Mucosa of gallbladder (tissue), 1 donor: ENCODE results near the gene TET3. TPM values are rescaled to one million over a fixed set of nuclear protein-coding genes. Genes with fewer than 3 reads are reported as not detected.
A peak's percentile ranks its signal among the peaks of the same experiment; 100 is the strongest.

Experiments
- DNase-seq: peaks from one replicate; pipeline ENCODE4 v3.0.0-alpha.2; 2020; ENCODE audit warnings: low spot score
- total RNA-seq: library from RNA; stranded (reverse); gene quantifications from one replicate; pipeline ENCODE4 v1.2.1, GENCODE V29; 2021
- donor health status: DM: no; HTN: no; CAD: no.

Gene TET3
- total RNA-seq, 1 donor from 2014 or later: 19.3 TPM

DNA sequence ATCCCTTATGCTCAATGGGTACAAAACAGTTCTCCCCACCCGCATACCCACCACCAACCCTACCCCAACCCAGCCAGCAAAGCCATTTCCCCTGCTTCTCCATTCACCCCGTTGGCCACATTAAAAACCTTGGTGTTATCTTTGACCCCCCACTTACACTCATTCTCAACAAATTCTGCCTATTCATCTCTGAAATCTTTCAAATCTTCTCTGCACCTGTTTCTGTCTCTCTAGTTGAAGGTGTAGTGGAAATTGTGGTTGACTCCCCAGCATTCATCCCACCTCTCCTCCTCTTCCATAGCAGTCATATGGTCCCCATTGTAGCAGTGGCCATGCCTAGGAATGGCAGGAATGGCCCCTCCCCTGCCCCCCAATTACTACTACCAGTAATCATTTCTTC lies 20.5 kb upstream of the TET3 start:
- no peak for DNase-seq

DNA sequence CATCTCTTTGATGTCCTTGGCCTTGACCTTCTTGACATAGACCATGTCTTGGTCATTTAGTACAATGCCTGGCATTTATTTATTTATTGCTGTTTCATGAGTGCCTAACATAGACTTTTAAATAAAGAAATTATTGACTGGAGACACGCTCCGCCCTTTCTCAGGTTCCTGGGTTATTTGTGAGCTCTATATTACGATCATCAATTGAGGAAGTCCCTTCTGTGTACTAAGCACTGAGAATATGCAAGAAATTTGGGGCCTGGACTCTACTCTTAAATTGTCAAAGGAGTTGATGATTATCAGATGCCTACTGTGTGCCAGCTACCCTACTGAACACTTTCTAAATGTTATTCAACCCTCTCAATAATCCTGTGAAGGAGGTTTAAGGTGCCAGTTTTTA lies 19.7 kb upstream of the TET3 start:
- DNase-seq: no peak

DNA sequence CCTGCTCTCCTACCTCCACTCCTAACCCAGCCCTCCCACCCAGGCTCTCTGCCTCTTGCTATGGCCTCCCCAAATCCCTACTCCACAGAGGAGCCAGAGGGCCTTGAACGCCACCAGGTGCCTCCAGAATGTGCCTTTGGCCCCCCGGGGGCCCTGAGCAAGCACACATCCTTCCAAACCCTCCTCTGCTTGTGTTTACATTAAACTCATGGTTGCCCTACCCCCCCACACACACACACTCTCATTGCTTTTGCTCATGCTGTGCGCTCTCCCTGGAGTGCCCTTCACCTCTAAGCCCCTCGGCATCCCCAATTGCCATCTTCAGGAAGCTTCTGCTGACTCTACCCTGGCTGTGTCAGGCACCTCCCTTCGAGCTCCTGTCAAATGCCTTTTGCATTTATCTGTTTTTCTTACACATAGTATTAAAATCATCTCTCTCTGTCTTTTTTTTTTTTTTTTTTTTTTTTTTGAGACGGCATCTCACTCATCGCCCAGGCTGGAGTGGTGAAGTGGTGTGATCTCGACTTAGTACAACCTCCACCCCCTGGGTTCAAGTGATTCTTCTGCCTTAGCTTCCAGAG lies 16.3 kb upstream of the TET3 start:
- DNase-seq: no peak

DNA sequence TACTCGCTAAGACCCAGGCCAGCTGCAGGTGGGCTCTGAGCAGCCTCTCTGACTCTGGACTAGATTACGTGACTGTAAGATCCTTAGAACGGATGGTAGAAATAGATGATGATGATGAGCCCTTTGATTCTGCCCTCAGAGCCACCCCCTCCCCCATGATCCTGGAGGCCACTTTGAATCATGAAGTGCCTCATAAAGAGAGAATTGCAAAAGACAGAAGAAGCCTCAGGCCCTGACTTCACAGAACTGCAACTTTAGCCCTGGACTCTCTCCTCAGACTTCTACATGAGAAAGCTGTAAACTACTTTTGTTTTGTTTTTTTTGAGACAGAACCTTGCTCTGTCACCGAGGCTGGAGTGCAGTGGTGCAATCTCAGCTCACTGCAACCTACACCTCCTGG lies 15.4 kb upstream of the TET3 start:
- no peak for DNase-seq

DNA sequence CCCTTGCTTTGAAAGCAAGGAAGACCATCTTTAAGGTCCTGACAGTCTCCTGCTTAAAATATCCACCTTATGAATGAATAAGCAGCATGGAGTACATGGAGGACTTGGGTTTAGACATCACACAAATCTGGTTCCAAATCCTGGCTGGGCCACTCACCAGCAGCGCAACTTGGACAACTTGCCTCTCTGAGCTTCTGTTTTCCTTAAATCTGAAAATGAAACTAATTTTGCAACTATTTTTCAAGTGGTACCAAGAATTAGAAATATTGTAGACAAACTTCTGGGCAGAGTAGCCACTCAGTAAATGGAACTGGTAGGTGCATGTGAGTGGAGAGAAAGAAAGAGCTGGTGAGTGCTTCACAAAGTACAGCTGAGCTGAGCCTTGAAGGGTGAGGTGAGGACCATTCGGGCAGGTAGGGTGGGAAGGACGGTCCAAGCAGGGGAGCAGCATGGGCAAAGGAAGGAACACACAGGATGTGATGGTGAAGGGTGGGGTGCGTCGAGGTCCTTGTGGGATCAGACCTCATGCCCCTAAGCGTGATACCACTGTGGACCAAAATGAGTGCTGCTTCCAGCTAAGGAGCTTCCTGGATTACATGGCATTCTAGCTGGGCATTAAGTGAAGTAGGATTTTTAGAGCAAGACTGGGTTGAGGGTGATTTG lies 14.4 kb upstream of the TET3 start:
- DNase-seq: no peak

DNA sequence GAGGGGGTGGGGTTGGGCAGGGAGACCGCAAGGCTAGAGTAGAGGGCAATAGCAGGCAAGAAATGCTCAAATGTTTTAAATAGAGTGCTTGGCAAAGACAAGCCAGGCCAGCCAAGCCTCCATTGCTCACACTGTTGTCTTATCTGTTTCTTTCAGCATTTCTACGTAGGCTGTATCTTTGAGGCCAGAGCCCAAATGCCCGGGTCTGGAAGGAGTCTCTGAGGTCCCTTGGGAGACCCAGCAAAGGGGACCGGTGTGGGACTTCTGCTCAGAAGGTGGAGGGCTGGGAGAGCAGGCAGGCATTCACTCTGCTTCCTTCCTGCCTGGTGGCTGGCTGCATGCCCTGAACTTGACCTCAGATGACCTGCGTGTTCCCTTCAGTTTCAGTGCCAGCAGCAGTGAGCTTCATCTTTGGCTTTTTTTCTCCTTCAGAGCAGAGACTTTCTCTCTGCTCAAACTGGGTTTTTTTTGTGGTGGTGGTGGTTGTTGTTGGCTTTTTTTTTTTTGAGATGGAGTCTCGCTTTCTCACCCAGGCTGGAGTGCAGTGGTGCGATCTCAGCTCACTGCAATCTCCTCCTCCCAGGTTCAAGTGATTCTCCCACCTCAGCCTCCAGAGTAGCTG lies 13.7 kb upstream of the TET3 start:
- peak; percentile 78 for DNase-seq

DNA sequence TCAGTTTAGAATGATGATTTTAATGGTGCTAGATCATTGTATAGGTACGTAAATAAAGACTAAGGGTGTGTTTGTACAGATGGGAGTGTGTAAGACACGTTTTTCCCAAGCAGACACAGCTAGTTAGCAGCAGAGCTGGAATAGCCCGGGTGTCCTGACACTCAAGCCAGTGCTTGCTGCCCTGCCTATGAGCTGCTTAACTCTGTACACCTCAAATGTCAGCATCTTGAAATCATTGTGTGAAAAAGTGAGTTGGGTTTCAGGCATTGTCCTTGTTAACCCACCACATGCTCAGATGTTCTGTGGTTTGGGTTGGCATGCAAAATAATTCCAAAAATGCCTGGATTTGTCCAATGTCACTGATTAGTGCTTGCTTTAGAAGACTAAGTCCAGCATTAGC lies 13.0 kb upstream of the TET3 start:
- DNase-seq: no peak

DNA sequence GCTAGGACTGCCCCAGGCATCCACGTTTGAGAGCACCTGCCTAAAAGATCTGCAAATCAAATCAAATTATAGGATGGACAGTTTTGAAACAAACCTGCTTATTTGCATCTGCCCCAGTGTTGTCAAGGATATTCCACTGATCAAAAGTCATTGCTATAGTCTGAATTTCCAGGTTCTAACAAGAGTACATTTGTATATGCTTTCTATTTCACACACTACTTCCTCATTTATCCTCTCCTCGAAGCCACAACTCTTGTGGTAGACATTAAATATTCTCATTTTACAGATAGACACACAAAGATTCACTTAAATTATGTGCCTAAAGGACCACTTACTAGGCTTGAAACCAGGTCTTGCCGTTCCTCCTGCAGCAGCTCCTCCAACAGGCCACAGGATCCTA lies 11.9 kb upstream of the TET3 start:
- no peak for DNase-seq

DNA sequence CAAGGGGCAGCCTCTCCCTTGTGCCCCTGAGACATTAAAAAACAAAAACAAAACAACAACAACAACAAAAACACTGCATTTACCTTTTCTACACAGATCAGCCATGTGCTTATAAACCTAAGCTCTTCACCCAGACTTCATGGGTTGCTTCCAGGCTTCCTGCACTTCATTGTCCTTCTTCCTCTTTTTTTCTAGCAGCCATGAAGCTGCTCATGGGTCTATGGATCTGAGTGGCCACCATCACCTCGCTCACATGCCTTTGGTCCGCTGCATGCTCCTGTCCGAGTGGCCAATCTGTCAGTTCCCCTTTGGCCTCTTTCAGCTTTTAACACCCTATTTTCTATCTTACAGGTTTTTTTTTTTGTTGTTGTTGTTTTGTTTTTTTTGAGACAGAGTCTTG lies 9.0 kb upstream of the TET3 start:
- DNase-seq: no peak

DNA sequence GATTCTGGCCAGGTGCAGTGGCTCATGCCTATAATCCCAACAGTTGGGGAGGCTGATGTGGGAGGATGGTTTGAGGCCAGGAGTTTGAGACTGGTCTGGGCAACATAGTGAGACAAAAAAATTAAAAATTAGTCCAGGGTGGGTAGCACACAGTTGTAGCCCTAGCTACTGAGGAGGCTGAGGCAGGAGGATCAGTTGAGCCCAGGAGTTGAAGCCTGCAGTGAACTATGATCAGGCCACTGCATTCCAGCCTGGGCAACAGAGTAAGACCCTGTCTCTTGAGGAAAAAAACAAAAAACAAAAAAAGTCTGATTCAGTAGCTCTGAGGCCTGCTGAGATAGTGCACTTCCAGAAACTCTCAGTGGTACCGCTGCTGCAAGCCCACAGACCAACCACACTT lies 7.9 kb upstream of the TET3 start:
- DNase-seq: no peak

DNA sequence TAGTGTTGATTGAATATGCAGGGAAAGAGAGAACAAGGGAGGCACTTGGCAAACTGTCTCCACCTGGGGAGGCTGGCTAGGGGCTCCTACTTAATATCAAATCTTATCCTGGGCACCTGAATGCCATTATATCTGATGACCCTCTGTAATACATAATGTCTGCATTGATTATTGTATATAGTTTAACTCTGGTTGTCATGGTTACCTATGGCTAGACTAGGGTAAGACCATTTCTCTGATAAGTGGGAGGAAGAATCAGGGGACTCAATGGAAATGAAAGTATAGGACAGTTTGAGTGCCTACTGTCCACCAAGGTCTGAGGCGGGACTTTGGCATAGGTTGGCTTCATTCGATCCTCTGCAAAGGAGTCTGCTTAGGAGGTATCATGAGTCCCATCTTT lies 7.2 kb upstream of the TET3 start:
- DNase-seq: no peak

DNA sequence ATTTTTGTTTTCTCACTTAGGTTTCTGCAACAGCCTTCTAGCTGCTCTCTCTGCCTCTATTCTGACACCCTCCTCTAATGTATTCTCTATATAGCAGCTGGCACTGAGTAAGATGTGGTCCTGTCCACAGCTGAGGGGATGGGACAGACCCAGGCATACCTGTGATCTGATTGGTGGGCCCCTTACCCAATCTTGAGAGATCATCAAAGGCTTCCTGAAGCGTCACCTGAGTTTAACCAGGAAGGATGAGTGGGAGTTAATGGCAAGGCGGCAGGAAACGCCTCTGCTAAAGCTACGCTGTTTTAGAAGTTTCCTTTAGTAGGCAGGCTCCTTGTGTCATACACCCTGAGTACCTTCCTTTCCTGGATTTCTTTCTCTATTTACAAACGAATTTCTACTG lies 5.7 kb upstream of the TET3 start:
- no peak for DNase-seq

DNA sequence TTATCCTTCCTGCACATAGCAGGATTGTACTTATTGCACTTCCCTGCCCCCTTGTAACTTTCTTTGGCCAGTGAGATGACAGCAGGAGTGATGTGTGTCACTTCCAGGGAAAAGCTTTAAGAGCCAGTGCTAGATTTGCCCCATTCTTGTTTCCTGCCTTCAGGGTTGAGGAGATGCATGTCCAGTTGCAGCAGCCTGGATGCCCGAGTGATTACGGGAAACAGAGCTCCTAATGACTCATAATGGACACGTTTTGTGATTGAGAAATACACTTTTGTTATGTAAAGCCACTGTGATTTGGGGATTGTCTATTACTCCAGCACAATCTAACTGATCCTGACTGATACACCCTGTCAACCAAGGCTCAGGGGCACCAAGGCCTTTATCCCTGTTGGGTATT lies 5.0 kb upstream of the TET3 start:
- no peak for DNase-seq

DNA sequence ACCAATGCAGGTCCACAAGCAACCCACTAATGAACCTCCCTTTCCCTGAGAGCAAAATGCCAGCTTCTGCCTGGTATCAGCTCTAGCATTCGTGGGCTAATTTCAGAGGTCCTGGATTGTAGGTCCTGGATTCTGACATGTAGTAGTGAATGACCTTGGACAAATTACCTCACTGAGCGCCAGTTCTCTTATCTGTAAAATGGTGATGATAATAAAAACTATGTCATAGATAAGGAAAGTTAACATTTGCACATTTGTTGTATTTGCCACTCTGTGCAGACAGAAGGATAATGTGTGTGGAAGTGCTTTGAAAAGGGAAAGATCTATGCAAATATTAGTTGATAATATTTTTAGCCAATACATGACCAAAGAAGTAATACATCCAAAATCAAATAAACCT lies 4.1 kb upstream of the TET3 start:
- DNase-seq: no peak

DNA sequence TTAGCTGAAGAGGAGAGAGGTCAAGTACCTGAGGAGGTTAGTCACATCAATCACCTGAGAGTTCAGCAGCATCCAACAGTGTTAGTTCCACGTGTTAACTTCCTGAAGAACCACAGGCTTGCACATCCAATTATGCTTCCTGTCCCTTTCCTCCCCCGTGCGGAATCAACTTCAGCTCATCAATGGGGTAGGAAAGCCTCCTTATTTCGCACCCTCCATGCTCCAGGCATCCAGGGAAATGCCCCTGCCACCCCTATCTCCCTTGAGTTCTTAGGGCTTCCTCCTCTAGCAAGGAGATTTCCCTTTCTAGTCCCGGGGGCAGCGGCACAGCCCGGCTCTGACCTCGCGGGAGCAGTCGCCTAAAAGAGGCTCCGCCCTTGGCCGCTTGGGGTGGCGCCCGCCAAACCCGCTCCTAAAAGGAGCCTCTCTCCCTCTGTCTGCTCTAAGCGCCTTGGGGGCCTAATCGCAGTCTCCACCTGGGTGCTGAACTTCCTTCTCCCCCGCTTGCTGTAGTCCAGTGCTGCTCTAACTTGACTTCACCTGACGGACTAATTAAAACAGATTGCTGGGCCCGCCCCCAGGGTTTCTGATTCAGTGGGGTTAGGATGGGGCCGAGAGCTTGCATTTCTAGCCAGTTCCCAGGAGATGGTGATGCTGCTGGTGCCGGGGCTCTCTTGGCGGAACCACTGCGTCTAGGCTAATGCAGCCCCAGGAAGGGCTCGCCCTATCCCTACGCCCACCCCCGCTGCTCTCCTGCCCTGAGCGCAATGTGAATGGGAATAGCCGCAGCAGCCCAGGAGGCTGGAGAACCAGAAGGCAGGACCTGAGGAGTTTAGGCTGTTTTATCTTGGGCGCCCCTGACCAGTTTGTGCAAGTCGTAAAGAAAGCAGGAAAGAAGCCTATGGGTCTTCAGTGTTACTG lies 3.4 kb upstream of the TET3 start:
- DNase-seq: no peak

DNA sequence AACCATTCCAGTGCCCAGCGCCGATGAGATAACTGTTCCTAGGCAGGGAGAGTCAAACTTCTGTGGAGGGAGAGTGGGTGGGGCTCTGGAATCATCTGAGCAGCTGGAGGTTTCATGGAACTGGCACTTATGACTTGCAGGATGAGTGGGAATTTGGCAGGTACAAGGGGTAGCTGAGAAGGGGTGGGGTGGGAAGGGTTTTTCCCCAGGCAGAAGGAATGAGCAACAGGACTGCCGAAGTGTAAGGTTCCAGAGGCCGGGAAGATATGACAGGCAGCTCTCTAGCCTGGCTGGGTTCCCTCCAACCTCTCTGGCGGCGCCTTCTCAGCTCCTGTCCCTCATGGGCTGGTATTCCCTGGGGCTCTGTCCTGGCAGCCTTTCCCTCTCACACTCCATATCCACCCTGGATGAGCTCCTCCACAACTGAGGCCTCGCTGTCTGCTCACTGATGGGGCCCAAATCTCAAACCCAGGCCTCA lies 2.5 kb upstream of the TET3 start:
- DNase-seq: no peak

DNA sequence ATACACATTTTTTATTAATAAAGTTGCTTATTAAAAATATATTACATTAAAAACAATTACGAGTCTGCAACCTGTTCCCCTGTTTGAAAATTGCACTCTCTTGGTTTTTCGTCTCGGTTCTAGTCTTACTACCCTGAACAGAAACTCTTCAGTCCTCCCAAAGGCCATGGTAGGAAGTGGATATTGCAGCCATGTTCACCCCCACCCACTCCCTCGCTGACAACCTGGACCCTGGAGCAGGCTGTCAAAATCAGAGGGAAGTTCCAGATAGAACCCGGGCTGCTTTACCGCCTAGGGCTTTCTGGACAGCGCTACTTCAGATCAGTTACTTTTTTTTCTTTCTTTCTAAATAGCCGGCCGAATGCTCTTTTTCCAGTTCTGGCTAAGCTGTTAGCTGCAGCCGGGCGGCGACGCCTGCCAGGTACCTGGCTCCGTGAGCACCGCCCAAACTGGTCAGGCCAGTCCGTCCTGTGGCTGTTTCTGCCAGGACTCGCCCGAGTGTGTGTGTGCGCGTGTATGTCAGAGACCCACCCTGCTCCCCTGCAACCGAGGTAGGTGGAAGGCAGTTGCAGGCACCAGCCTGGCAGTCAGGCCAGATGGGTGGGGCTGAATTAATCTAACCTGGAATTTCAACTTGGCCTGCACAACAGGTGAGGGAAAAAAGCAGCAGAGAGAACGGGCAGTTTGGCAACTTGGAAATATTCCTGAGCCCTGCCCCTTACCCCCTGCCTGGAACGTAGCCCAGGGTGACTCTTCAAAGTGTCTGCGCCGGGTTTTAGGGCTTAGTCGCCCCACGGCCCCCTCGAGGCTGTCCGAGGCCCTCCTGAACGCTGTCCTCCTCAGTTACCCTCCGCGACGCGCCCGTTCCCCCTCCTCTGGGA lies 1.1 kb upstream of the TET3 start:
- DNase-seq: peak; percentile 96

DNA sequence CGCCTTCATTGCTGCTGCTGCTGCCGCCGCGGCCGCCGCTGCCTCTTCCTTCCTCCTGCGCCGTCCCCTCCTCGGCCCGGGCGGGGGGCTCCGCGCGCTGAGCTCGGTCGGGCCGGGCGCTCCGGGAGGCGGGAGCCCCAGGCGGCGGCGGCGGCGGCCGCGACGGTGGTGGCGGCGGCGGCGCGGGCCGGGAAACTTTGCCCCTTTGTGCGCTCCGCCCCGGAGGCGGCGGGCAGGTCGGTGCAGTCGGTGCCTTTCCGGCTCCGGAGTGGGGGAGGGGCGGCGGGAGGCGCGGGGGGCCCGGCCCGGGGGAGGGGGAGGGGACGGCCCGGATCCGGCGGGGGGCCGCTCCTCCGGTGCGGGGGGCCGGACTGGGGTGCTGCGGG lies 205 bp downstream of the TET3 start:
- peak; percentile 46 for DNase-seq

DNA sequence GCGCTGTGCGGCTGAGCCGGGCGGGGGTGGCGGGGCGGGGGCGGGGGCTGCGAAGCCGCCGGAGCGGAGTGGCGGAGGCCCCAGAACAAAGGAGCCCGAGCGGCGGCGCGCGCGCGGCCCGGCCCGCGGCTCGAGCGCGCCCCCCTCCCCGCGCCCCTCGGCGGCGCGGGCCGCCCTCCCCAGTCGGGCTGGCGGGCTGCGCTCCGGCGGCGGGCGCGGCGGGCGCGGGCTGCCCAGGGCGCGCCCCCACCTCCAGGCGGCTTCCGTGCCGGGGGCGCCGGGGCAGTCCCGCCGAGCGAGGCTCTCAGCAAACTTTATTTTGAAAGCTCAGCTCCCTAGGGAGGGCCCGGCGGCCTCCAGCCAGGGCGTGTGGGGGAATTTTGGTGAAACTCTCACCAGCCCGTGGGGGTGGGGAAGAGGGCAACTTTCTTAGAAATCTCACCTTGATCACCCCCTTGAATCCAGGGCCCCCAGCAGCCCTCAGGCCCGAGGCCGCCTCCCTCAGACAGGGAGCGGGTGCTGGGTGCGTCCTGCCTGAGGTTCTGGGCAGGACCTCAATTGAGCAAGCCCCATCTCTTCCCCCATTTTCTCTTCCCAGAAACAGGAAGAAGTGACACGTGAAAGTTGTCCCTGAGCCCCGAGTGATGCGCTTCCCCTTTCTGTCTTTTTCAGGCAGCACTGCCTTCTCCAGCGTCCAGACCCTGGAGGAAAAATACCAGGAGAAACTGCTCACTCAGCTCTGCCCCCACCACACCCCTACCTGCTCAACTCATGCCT lies 786 bp downstream of the TET3 start:
- DNase-seq: no peak

DNA sequence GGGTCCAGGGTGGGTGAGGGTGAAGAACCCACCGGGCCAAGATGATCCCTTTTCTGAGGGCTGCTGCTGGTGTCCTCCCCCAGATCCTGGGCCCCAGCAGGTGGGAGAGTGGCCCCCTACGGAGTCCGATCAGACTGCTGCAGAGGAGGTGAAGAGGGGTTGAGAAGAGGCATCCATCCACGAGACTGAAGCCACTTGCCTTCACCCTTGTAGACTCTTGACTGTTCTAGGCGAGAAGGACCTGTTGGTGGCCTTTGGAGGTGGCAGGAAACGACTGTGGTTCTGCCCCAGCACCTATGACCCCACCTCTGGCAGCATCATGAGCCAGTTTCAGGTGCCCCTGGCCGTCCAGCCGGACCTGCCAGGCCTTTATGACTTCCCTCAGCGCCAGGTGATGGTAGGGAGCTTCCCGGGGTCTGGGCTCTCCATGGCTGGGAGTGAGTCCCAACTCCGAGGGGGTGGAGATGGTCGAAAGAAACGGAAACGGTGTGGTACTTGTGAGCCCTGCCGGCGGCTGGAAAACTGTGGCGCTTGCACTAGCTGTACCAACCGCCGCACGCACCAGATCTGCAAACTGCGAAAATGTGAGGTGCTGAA lies 1.5 kb downstream of the TET3 start:
- DNase-seq: no peak
